ENCODE data around the gene SLC34A3. TPM values are rescaled to one million over a fixed set of nuclear protein-coding genes. Genes with fewer than 3 reads are reported as not detected.

The SLC34A3 gene
- total RNA-seq, 1 donor from 2014 or later: not detected

DNA sequence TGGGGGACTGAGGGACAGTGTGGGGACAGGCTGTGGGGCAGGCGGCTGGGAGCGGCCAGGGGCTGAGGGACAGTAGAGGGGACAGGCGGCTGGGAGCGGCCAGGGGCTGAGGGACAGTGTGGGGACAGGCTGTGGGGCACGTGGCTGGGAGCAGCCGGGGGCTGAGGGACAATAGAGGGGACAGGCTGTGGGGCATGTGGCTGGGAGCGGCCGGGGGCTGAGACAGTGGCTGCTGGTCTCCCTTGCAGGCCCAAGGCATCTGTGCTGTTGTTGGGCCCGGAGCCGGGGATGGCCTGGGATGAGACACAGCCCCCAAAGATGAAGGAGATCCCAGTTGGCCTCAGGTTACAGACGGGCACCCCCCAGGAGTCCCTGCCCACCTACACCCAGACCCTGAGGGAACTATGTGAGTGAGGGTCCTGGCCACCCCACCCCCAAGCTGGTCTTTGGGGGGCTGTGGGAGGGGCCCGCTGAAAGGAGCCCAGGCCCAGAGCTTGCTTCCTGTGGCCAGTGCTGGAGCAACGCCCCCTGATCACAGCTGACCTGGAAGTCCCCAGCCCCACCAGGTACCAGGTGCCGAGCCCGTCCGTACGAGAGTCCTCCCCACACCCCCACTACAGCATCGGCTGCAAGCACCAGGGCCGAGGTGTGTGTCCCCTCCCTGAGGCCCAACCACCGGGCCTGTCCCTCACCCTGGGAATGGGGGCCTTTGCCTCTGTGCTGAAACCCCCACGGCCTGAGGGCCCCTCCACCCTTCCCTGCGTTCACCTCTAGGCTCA is 21.0 kb downstream of the SLC34A3 start:
- peaks cover 6% of the 10 kb centered on the region for H3K27me3 ChIP-seq
- no peak overlapping the region for H3K27ac ChIP-seq
- H4K20me1 ChIP-seq (ENCODE audit: low read depth): peaks cover 16% of the 10 kb centered on the region
- H2AFZ ChIP-seq (replicated peaks): no peak overlapping the region
- DNase-seq (ENCODE audit: low spot score): no peak
- Mint-ChIP-seq H3K27ac (peak overlapping the region; percentile 84), H3K27me3 (ENCODE audit: insufficient read depth, low read depth) (peaks cover 3% of the 10 kb centered on the region), H3K9me3 (no peaks in the 10 kb centered on the region), H3K36me3 (no peaks in the 10 kb centered on the region), H3K4me3 (no peak overlapping the region), H3K4me1 (peaks cover 37% of the 10 kb centered on the region)
- H3K36me3 ChIP-seq: no peaks in the 10 kb centered on the region
- no peaks in the 10 kb centered on the region for H3K9me3 ChIP-seq (ENCODE audit: low read depth)
- no peak overlapping the region for H3K4me3 ChIP-seq
- H3K9ac ChIP-seq: no peak overlapping the region
- H3K4me1 ChIP-seq: peaks cover 31% of the 10 kb centered on the region
- peaks cover 10% of the 10 kb centered on the region for H3F3A ChIP-seq (ENCODE audit: low read depth)
- peaks cover 14% of the 10 kb centered on the region for H3K79me2 ChIP-seq (ENCODE audit: low read depth)
- TF ChIP-seq EZH2phosphoT487 (IDR thresholded peaks at IDR 0.05) (no peak), EZH2 (IDR thresholded peaks at IDR 0.05) (no peak)
- TF ChIP-seq, protein P1, sequence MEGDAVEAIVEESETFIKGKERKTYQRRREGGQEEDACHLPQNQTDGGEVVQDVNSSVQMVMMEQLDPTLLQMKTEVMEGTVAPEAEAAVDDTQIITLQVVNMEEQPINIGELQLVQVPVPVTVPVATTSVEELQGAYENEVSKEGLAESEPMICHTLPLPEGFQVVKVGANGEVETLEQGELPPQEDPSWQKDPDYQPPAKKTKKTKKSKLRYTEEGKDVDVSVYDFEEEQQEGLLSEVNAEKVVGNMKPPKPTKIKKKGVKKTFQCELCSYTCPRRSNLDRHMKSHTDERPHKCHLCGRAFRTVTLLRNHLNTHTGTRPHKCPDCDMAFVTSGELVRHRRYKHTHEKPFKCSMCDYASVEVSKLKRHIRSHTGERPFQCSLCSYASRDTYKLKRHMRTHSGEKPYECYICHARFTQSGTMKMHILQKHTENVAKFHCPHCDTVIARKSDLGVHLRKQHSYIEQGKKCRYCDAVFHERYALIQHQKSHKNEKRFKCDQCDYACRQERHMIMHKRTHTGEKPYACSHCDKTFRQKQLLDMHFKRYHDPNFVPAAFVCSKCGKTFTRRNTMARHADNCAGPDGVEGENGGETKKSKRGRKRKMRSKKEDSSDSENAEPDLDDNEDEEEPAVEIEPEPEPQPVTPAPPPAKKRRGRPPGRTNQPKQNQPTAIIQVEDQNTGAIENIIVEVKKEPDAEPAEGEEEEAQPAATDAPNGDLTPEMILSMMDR (IDR thresholded peaks at IDR 0.05): no peak
- no peak overlapping the region for H3K4me2 ChIP-seq

DNA sequence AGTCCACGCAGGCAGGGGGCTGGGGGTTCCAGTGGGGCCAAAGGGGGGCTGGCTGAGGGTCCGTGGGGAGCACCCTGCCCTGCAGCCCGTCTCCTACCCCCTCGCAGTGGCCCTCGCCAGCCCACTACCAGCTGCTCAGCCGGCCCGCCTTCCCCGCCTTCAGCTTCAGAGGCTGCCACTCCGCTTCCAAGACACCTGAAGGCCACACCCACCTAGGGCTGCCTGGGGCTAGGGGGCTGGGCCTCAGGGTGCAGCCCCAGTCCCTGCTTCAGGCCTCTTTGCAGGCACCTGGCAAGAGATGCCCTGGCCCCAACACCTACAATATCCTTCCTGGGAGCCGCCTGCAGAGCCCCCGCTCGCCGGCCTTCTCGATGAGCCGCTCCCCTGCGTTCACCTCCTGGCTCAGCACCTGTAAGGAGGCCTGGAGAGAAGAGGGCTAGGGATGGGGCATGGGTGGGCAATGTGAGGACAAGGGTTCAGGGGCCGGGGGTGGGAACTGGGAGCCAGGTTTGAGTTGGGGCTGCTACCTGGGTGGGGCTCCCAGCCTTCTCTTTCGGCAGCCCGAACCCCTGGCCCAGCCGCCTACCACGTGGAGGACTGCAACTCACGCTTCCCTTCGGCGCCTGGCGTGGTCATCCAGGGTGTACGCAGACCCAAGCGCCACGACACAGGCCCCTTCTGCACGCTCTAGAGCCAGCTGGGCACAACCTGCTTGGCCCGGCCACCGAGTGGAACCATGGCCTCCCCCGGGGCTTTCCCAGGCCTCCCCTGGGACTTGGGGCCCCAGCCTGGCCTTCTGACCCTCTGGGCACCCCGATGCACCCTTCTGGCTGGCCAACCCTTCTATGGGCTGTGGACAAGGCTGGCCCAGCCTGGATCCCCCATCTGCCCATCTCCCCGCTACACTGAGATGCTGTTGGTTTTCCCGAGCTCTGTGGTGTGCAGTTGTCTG is 22.1 kb downstream of the SLC34A3 start:
- peaks cover 20% of the 10 kb centered on the region for H3K79me2 ChIP-seq (ENCODE audit: low read depth)
- peak; percentile 43 for DNase-seq (ENCODE audit: low spot score)
- H3K9me3 ChIP-seq (ENCODE audit: low read depth): no peaks in the 10 kb centered on the region
- Mint-ChIP-seq H3K4me3 (peak overlapping the region; percentile 95), H3K36me3 (peaks cover 2% of the 10 kb centered on the region), H3K27me3 (ENCODE audit: insufficient read depth, low read depth) (peaks cover 7% of the 10 kb centered on the region), H3K9me3 (no peaks in the 10 kb centered on the region), H3K27ac (peak overlapping the region; percentile 66), H3K4me1 (peaks cover 28% of the 10 kb centered on the region)
- TF ChIP-seq EZH2 (IDR thresholded peaks at IDR 0.05) (no peak), EZH2phosphoT487 (IDR thresholded peaks at IDR 0.05) (no peak)
- TF ChIP-seq, protein P1 (IDR thresholded peaks at IDR 0.05): no peak
- H3F3A ChIP-seq (ENCODE audit: low read depth): peaks cover 10% of the 10 kb centered on the region
- H3K36me3 ChIP-seq: no peaks in the 10 kb centered on the region
- no peak overlapping the region for H3K4me3 ChIP-seq
- no peak overlapping the region for H3K9ac ChIP-seq
- H3K27ac ChIP-seq: no peak overlapping the region
- H4K20me1 ChIP-seq (ENCODE audit: low read depth): peaks cover 19% of the 10 kb centered on the region
- H2AFZ ChIP-seq (replicated peaks): no peak overlapping the region
- peak overlapping the region; percentile 49 for H3K4me2 ChIP-seq
- peaks cover 6% of the 10 kb centered on the region for H3K27me3 ChIP-seq
- peaks cover 31% of the 10 kb centered on the region for H3K4me1 ChIP-seq

DNA sequence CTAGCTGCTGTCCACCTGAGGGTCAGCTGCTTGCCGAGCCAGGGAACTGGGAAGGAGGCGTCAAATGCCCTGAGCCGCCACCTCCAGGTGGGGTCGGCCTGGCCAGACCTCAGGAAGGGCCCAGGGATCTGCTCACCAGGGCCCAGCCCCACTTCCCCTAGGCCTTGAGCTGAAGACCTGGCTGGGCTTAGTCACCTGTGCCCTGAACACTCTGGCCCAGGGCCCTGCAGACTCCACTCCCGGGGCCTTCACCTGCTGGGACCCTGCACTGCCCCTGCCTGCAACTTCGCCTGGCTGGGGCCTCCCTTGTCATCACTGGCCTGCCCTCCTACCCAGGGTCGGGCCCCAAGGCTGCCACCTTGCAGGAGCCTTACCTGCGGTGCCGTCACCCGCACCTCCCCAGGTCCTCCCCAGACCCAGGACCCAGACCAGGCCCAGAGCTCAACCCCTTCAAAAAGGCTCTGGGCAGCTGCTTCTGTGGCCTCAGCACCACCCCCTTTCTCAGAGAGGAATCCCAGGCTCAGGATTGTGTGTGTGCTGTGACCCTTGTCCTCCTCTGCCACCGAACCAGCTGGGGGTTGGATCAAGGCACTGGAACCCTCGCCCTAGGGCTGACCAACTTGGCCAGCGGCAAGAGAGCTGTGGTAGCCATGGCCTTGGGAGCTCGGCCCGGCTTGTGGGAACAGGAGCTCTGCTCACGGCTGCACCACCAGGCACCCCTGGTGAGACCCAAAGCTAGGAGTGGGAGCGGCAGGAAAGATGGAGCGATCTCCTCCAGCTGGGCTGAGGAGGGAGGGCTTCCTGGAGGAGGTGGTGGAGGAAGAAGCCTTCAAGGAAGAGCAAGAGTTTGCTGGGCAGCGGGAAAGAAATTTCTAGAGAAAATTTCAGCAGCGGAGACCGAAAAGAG is 23.3 kb downstream of the SLC34A3 start:
- Mint-ChIP-seq H3K27me3 (ENCODE audit: insufficient read depth, low read depth) (peaks cover 7% of the 10 kb centered on the region), H3K4me3 (peak overlapping the region; percentile 95), H3K36me3 (peaks cover 5% of the 10 kb centered on the region), H3K27ac (peak overlapping the region; percentile 99), H3K9me3 (no peaks in the 10 kb centered on the region), H3K4me1 (peaks cover 28% of the 10 kb centered on the region)
- H3K36me3 ChIP-seq: no peaks in the 10 kb centered on the region
- peak overlapping the region; percentile 53 for H2AFZ ChIP-seq (replicated peaks)
- H4K20me1 ChIP-seq (ENCODE audit: low read depth): peaks cover 19% of the 10 kb centered on the region
- H3K4me2 ChIP-seq: peak overlapping the region; percentile 100
- no peak overlapping the region for H3K27ac ChIP-seq
- TF ChIP-seq EZH2 (IDR thresholded peaks at IDR 0.05) (no peak), EZH2phosphoT487 (IDR thresholded peaks at IDR 0.05) (no peak)
- TF ChIP-seq, protein P1 (IDR thresholded peaks at IDR 0.05): no peak
- no peak overlapping the region for H3K9ac ChIP-seq
- peaks cover 6% of the 10 kb centered on the region for H3K27me3 ChIP-seq
- no peaks in the 10 kb centered on the region for H3K9me3 ChIP-seq (ENCODE audit: low read depth)
- peaks cover 31% of the 10 kb centered on the region for H3K4me1 ChIP-seq
- H3K4me3 ChIP-seq: peak overlapping the region; percentile 99
- H3K79me2 ChIP-seq (ENCODE audit: low read depth): peaks cover 20% of the 10 kb centered on the region
- peak; percentile 65 for DNase-seq (ENCODE audit: low spot score)
- peaks cover 10% of the 10 kb centered on the region for H3F3A ChIP-seq (ENCODE audit: low read depth)

Measured in neural progenitor cell (in vitro differentiated cells).